GM19239 (cell line): ENCODE data around the gene SLC22A1.
"Not testable (repeated sequence)": the region's sequence is repeated elsewhere in the genome, so short reads cannot be mapped to it uniquely, and the experiment has no call there.

Experiments used
- DNase-seq: peaks from one replicate; pipeline ENCODE4 v3.0.0; 2011; ENCODE audit warnings: low spot score; ENCODE audit not compliant: insufficient read length
- FAIRE-seq: peaks from 2 replicates; lab custom pipeline; 2011; peaks lifted over from hg19 to GRCh38; lab: Jason Lieb, UNC

SLC22A1 gene

GRCh38 chr6:160092602-160093001, 29.0 kb upstream of the SLC22A1 start:
- DNase-seq (no peak), FAIRE-seq (no peak)

GRCh38 chr6:160093061-160093460, 28.6 kb upstream of the SLC22A1 start:
- no peak for DNase-seq
- no peak for FAIRE-seq

DNA sequence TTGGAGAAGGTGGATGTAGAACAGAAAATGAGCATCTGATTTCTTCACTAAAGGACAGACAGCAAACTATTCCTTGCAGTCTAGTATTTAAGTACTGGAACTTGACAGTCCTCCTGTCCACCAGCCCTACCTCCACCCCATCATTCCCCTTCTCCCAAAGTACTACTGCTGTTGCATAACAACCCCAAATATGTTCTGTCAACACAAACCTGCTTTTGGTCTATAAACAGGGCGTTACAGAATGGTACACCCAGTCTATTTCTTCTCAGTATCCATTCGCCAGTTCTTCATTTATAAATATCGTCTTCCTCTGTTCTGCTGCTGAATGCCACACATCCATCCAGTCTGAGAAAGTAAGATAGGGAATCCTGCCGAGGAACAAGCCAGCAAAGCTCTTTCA, 27.7 kb upstream of the SLC22A1 start:
- FAIRE-seq, result no peak
- DNase-seq, result no peak

DNA sequence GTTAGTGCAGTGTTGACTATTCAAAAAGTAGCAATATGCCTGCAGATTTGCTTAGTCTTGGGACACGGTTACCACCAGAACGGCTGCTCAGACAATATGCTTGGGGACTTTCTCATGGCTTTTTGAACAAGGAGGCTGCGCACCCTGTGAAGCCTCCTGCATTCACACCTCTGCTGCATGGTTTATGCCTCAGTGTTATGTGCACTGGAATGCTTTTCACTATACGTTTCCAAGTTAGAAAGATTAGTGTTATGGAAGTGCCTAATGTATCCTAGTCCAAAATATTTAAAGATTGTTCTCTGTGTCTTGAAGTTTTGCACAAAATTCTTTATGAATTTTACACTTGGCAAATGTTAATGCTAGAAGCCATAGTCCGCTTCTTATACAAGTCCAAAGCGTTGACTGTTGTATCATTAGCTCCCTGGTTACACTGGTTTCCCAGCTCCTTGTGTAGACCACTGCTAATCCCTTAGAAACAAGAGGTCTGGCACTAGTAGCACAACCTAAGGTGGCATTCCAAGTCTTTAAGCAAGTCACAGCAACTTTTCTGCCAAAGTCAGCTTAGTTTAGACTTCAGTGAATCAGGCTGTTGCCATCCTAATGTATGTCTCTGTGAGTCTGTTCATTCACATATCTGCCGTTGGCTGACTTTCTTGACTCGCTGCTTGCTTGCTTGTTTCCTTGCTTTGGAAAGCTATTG, 26.3 kb upstream of the SLC22A1 start:
- DNase-seq (no peak), FAIRE-seq (no peak)

DNA sequence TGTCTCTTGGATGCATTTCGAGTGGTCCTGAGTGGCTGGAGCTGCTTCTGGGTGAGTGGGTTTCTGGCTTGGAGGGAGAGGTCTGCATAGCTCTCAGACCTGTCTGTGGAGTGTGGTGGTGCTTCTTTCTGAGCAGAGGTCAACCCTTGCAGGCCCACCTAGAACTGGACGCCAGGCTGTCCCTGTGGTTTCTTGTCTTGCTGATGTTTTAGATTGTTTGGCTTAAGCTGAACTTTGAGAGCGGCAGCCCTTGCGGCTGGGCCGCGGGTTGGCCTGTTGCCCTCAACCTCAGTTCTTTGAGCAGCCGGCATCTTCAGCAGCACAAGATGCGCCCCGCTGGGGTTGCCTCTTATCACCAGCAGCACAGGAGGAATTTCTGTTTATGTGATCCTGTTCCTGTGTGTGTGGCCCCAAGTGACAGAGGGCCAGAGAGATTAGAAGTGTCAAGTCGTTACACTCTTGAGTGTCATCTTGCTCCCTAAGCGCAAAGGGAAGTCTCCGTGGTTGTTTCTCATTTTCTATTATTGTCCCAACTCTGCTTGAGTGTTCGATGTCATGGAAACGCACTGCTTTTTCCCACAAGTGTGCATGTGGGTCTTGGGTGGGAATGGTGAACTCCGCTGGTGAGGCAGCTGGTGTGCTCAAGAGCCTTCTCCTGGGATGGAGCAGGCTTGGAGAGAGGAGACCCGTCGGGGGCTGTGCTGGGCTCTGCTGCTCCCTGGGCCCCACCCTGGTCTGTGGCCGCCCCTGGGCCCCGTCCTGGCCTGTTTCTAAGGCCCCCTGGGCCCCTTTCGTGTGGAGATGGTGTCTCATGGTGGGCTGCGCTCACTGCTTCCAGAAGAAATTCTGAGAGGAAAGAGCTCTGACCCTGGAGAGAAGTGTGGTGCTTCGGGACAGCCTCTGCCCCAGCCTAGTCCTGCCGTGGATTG, 20.1 kb upstream of the SLC22A1 start:
- no peak for FAIRE-seq
- DNase-seq, result no peak

DNA sequence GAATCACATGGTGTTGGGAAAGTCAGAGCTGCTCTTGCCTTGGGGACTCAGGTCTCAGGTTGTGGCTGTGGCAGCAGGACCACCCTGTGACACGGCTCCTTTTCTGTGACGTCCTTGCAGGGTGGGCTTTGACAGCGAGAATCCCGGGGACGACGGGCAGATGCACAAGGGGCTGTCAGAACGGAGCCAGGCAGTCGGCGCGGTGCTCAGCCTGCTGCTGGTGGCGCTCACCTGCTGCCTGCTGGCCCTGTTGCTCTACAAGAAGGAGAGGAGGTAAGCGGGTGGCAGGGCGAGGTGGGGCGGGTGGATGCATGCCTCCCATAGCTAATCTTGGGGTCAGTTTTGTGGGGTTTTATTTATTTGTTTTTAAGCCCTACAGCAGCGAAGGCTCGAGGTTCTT, 19.2 kb upstream of the SLC22A1 start:
- FAIRE-seq, result no peak

GRCh38 chr6:160102956-160103824, 18.4 kb upstream of the SLC22A1 start:
- DNase-seq (no peak), FAIRE-seq (no peak)

More for the DNA sequence above, 19.2 kb upstream of the SLC22A1 start:
- no peak for DNase-seq

GRCh38 chr6:160103825-160104100, 17.9 kb upstream of the SLC22A1 start:
- DNase-seq (no peak), FAIRE-seq (no peak)

- FAIRE-seq (no peak), DNase-seq (no peak)
These were observed 16.6 kb upstream of the SLC22A1 start for GRCh38 chr6:160104821-160105517.

DNA sequence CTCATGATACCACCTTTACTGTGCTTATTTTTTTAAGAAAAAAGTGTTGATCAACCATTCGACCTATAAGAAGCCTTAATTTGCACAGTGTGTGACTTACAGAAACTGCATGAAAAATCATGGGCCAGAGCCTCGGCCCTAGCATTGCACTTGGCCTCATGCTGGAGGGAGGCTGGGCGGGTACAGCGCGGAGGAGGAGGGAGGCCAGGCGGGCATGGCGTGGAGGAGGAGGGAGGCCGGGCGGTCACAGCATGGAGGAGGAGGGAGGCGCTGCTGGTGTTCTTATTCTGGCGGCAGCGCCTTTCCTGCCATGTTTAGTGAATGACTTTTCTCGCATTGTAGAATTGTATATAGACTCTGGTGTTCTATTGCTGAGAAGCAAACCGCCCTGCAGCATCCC, 15.6 kb upstream of the SLC22A1 start:
- no peak for FAIRE-seq
- no peak for DNase-seq

DNA sequence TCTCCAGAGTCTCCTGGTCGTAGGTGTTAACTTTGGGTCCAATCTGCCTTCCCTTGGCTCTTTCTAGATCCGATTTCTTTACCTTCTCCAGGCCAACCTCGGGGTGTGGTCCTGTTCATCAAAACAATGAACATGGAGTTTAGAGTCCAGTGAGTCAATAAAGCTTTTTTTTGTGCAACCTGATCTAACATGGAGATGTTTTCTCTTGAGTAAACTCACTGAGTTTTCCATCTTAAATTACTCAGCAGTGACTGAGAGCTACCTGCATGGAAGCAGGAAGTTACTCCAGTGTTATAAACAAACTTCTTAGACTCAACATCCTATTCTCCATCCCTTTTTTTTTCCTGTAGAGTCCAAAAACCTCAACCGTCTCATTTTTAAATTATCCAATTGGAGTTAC, 14.9 kb upstream of the SLC22A1 start:
- no peak for FAIRE-seq
- no peak for DNase-seq

DNA sequence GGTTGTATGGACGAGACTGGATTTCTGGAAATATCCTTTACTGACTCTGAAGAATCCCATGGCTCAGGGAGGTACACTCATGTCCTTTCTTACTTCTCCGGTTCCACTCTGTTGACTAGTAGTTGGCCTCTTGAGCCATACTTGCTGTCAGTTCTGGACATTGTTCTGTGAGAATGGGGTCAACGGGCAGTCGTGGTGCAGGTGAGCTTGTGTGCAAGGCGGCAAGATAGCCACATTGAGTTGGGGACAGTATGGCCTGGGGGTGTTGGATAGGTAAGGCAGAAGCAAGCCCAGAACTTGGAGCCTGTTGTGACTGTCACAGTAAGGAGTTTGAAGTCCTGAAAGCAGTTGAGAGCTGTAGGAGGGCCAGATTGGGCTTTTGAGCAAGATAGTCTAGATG, 13.5 kb upstream of the SLC22A1 start:
- DNase-seq (no peak), FAIRE-seq (no peak)

- no peak for DNase-seq
- no peak for FAIRE-seq
These were observed 11.0 kb upstream of the SLC22A1 start for GRCh38 chr6:160110586-160111123.

- no peak for FAIRE-seq
- no peak for DNase-seq
These were observed 9.8 kb upstream of the SLC22A1 start for GRCh38 chr6:160111806-160112205.

DNA sequence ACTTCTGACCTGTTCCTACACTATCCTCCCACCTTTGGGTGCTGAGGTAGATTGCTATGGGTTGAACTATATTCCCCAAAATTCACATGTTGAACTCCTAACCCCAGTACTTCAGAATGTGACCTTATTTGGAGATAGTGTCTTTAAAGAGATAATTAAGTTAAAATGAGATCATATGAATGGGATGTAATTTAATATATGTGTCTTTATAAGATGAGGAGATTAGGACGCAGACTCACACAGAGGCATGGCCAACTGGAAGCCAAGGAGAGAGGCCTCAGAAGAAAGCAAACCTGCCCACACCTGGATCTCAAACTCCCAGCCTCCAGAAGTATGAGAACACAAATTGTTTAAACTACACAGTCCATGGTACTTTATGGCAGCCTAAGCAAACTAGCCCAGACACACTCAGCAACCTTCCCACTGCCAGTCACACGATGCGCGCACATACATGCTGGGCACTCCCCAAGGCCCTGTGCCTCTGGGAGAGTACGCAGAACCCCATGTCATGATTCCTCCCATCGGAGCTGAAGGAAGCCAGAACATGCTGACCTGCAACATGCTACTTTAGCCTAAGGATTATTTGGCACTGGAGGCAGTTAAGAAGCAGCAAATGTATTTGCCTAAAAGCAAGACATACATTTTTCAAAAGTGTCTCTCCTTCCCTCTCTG, 8.9 kb upstream of the SLC22A1 start:
- DNase-seq, result no peak
- FAIRE-seq, result no peak

DNA sequence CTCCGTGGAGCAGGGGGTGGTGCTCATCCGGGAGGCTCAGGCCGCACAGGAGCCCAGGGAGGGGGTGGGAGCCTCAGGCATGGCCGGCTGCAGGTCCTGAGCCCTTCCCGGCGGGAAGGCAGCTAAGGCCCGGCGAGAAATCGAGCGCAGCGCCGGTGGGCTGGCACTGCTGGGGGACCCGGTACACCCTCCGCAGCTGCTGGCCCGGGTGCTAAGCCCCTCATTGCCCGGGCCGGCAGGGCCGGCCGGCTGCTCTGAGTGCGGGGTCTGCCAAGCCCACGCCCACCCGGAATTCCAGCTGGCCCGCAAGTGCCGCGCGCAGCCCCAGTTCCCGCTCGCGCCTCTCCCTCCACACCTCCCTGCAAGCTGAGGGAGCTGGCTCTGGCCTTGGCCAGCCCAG, 7.1 kb upstream of the SLC22A1 start:
- not testable (repeated sequence) for FAIRE-seq, DNase-seq

DNA sequence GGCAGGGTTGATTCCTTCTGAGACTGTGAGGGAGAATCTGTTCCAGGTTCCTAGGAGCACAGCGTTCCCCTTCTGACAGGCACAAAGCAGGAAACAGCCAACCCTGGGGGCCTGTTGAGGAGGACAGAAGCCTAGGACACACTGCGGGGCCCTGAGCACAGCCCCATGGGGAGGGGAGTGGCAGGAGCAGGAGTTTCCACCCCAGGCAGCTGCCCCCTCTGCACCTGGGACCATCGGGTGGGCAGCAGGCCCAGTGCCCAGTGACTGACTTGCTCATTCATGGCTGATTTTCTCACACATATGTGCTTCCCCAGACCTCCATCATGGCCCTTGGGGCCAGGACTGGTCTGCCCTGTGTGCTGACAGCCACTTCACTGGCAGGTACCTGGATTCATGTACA, 6.2 kb upstream of the SLC22A1 start:
- DNase-seq (no peak), FAIRE-seq (no peak)

GRCh38 chr6:160116411-160116810, 5.2 kb upstream of the SLC22A1 start:
- FAIRE-seq, result no peak
- DNase-seq, result no peak

- DNase-seq (no peak), FAIRE-seq (no peak)
These were observed 4.5 kb upstream of the SLC22A1 start for GRCh38 chr6:160117137-160117536.
